ENCODE measurements around the gene ATF6.
"Not testable (repeated sequence)": the region's sequence is repeated elsewhere in the genome, so short reads cannot be mapped to it uniquely, and the experiment has no call there.

The ATF6 gene

GRCh38 chr1:161832299-161832907 is 66.3 kb downstream of the ATF6 start:
- not testable (repeated sequence) for DNase-seq (ENCODE audit: low spot score)

- DNase-seq (ENCODE audit: low spot score), result no peak
Observed at GRCh38 chr1:161834967-161835550, 68.9 kb downstream of the ATF6 start.

- DNase-seq (ENCODE audit: low spot score), result no peak
Observed at GRCh38 chr1:161836018-161836417, 69.9 kb downstream of the ATF6 start.

- DNase-seq (ENCODE audit: low spot score), result no peak
Observed at GRCh38 chr1:161838362-161838761, 72.2 kb downstream of the ATF6 start.

- DNase-seq (ENCODE audit: low spot score), result no peak
Observed at GRCh38 chr1:161838885-161839284, 72.8 kb downstream of the ATF6 start.

- DNase-seq (ENCODE audit: low spot score), result no peak
Observed at GRCh38 chr1:161839591-161839990, 73.5 kb downstream of the ATF6 start.

GRCh38 chr1:161840363-161840762 is 74.2 kb downstream of the ATF6 start:
- DNase-seq (ENCODE audit: low spot score), result no peak

GRCh38 chr1:161843156-161843555 is 77.0 kb downstream of the ATF6 start:
- no peak for DNase-seq (ENCODE audit: low spot score)

GRCh38 chr1:161844696-161845095 is 78.6 kb downstream of the ATF6 start:
- no peak for DNase-seq (ENCODE audit: low spot score)

- no peak for DNase-seq (ENCODE audit: low spot score)
Observed at GRCh38 chr1:161848676-161849075, 82.6 kb downstream of the ATF6 start.

GRCh38 chr1:161849518-161849917 is 83.4 kb downstream of the ATF6 start:
- DNase-seq (ENCODE audit: low spot score), result no peak

GRCh38 chr1:161855260-161855659 is 89.1 kb downstream of the ATF6 start:
- no peak for DNase-seq (ENCODE audit: low spot score)

- DNase-seq (ENCODE audit: low spot score), result no peak
Observed at GRCh38 chr1:161858271-161858670, 92.2 kb downstream of the ATF6 start.

GRCh38 chr1:161863549-161863948 is 97.4 kb downstream of the ATF6 start:
- DNase-seq (ENCODE audit: low spot score), result no peak

- no peak for DNase-seq (ENCODE audit: low spot score)
Observed at GRCh38 chr1:161864577-161864976, 98.5 kb downstream of the ATF6 start.

GRCh38 chr1:161866241-161866640 is 100.1 kb downstream of the ATF6 start:
- DNase-seq (ENCODE audit: low spot score), result no peak

GRCh38 chr1:161868832-161869231 is 102.7 kb downstream of the ATF6 start:
- no peak for DNase-seq (ENCODE audit: low spot score)

- DNase-seq (ENCODE audit: low spot score), result no peak
Observed at GRCh38 chr1:161869291-161869690, 103.2 kb downstream of the ATF6 start.

- DNase-seq (ENCODE audit: low spot score), result no peak
Observed at GRCh38 chr1:161872506-161872905, 106.4 kb downstream of the ATF6 start.

GRCh38 chr1:161879261-161879660 is 113.1 kb downstream of the ATF6 start:
- DNase-seq (ENCODE audit: low spot score), result no peak

GRCh38 chr1:161884475-161884874 is 118.4 kb downstream of the ATF6 start:
- DNase-seq (ENCODE audit: low spot score), result no peak

- DNase-seq (ENCODE audit: low spot score), result no peak
Observed at GRCh38 chr1:161885003-161885402, 118.9 kb downstream of the ATF6 start.

- no peak for DNase-seq (ENCODE audit: low spot score)
Observed at GRCh38 chr1:161885759-161886158, 119.6 kb downstream of the ATF6 start.

GRCh38 chr1:161886589-161886988 is 120.5 kb downstream of the ATF6 start:
- no peak for DNase-seq (ENCODE audit: low spot score)
